K562 (cell line): ENCODE measurements around the gene CTBP2. TPM values are rescaled to one million over a fixed set of nuclear protein-coding genes. Genes with fewer than 3 reads are reported as not detected.

Experiments used
- ATAC-seq: fragments of 200-7000 bp; cut with Tn5 transposase; 3 replicates; pipeline ENCODE4 v1.9.1; 2020; ENCODE audit warnings: moderate library complexity
- BruUV-seq: library from RNA; stranded (reverse); fragments of 400-500 nt; replicated peaks from 2 replicates; lab custom pipeline; 2021; lab: Mats Ljungman, UMichigan
- CTCF ChIA-PET: fragments of 300-600 bp; formaldehyde crosslinking; extraction: SDS; loops from one replicate; lab custom pipeline; 2021; ENCODE audit warnings: low intra/inter-chr PET ratio; lab: Yijun Ruan, JAX
- POLR2A ChIA-PET: fragments of 300-600, 350-650 bp; sonication (Branson Sonifier 250); formaldehyde crosslinking; extraction: SDS; loops from one replicate; lab custom pipeline; 2021; ENCODE audit warnings: antibody characterized with exemption, inconsistent platforms; lab: Yijun Ruan, JAX
- DNase-seq, 4 experiments: peaks; one replicate each; pipeline versions ENCODE4 v3.0.0 to v3.0.0-alpha.2; 2011 to 2018; ENCODE audit warnings: low spot score in 3 of 4, mixed read lengths in 3 of 4; ENCODE audit errors: extremely low read depth in 1 of 4
- FAIRE-seq: peaks from 2 replicates; lab custom pipeline; 2011; peaks lifted over from hg19 to GRCh38; lab: Jason Lieb, UNC
- H2AFZ ChIP-seq: 2 replicates; pipeline ENCODE4 v1.6.0; 2011; ENCODE audit warnings: low read depth, low read length, control low read depth, inconsistent platforms
- H3K27ac ChIP-seq: fragments of 200-600 bp; 3 replicates; pipeline ENCODE4 v1.8.0; 2011; ENCODE audit warnings: low read depth, mild to moderate bottlenecking, control low read depth, inconsistent platforms, low read length, moderate library complexity, mixed read lengths; ENCODE audit errors: extremely low read depth
- H3K27me3 ChIP-seq, 2 experiments: fragments of 300-600 bp in 1 of 2; 2 replicates in 1 of 2; 3 replicates in 1 of 2; pipeline versions ENCODE4 v1.6.0 to v1.8.0; 2011; ENCODE audit warnings: inconsistent platforms in 2 of 2, low read length in 2 of 2, mild to moderate bottlenecking in 1 of 2, mixed read lengths in 1 of 2, moderate library complexity in 1 of 2; ENCODE audit not compliant: control insufficient read depth in 2 of 2, insufficient read depth in 2 of 2
- H3K36me3 ChIP-seq: fragments of 300-600 bp; 3 replicates; pipeline ENCODE4 v1.8.0; 2011; ENCODE audit warnings: mild to moderate bottlenecking, low read length, inconsistent platforms; ENCODE audit not compliant: control insufficient read depth, insufficient read depth
- H3K4me1 ChIP-seq, 2 experiments: fragments of 200-600 bp in 1 of 2; replicated peaks in 1 of 2; 2 replicates in 1 of 2; 3 replicates in 1 of 2; pipeline versions ENCODE4 v1.5.1 to v1.8.0; 2011; ENCODE audit warnings: inconsistent platforms in 2 of 2, low read length in 2 of 2, mild to moderate bottlenecking in 1 of 2, mixed read lengths in 1 of 2, moderate library complexity in 1 of 2; ENCODE audit not compliant: control insufficient read depth in 2 of 2, insufficient read depth in 2 of 2
- H3K4me2 ChIP-seq: 2 replicates; pipeline ENCODE4 v1.6.1; 2011; ENCODE audit warnings: low read length, control low read depth, inconsistent platforms, mixed read lengths; ENCODE audit not compliant: insufficient read depth
- H3K4me3 ChIP-seq: fragments of 200-600 bp; sonication (generic), shearing (Covaris generic); 2 replicates; pipeline ENCODE4 v1.5.1; 2016; ENCODE audit warnings: control low read depth, inconsistent platforms
- H3K79me2 ChIP-seq: fragments of 200-600 bp; 3 replicates; pipeline ENCODE4 v1.8.0; 2011; ENCODE audit warnings: low read length, inconsistent platforms; ENCODE audit not compliant: control insufficient read depth, insufficient read depth
- H3K9ac ChIP-seq, 2 experiments: 2 replicates each; pipeline versions ENCODE4 v1.6.0 to v1.6.1; 2011; ENCODE audit warnings: low read depth in 2 of 2, low read length in 2 of 2, control low read depth in 1 of 2, inconsistent platforms in 1 of 2, mild to moderate bottlenecking in 1 of 2, mixed read lengths in 1 of 2; ENCODE audit not compliant: insufficient read depth in 1 of 2
- H3K9me1 ChIP-seq: one replicate; pipeline ENCODE4 v1.6.0; 2011; ENCODE audit warnings: inconsistent platforms, mild to moderate bottlenecking, low read length, moderate library complexity; ENCODE audit not compliant: control insufficient read depth, insufficient read depth
- H3K9me3 ChIP-seq: replicated peaks from 2 replicates; pipeline ENCODE4 v1.5.1; 2011; ENCODE audit warnings: low read depth, low read length, inconsistent platforms; ENCODE audit not compliant: control insufficient read depth, insufficient read depth
- H4K20me1 ChIP-seq: replicated peaks from 2 replicates; pipeline ENCODE4 v1.6.1; 2011; ENCODE audit warnings: low read length, inconsistent platforms, mixed read lengths; ENCODE audit not compliant: control insufficient read depth, insufficient read depth
- FUS ChIP-seq: fragments of 200-400 bp; formaldehyde crosslinking; optimal IDR thresholded peaks from 2 replicates; pipeline ENCODE3; 2017; ENCODE audit warnings: low read depth, low read length
- GATA2 ChIP-seq: sonication (generic); formaldehyde crosslinking; IDR thresholded peaks from 2 replicates; pipeline ENCODE4 v1.4.0; 2020; ENCODE audit warnings: mild to moderate bottlenecking, missing genetic modification reagents
- LARP7 ChIP-seq: fragments of 450-650 bp; IDR thresholded peaks from 2 replicates; pipeline ENCODE4 v1.6.1; 2016
- MAFK ChIP-seq: IDR thresholded peaks from 2 replicates; pipeline ENCODE4 v1.6.1; 2011; ENCODE audit warnings: low read length, improper control_type of control experiment
- USF1 ChIP-seq: sonication (generic); formaldehyde crosslinking; IDR thresholded peaks from 2 replicates; pipeline ENCODE4 v1.9.0; 2022; ENCODE audit warnings: mild to moderate bottlenecking, missing genetic modification reagents
- ZC3H11A ChIP-seq: IDR thresholded peaks from 2 replicates; pipeline ENCODE4 v1.6.1; 2012; ENCODE audit warnings: low read depth, low read length, improper control_type of control experiment
- WGBS: fragments of 100-300 bp; shearing (Covaris generic); methylation state at CpG from one replicate; pipeline ENCODE4 v1.1.6; 2016; ENCODE audit warnings: low coverage, mixed read lengths; ENCODE audit not compliant: insufficient coverage; ENCODE audit errors: missing lambda C conversion rate; 5-methylcytosine and 5-hydroxymethylcytosine counted together
- in situ Hi-C: fragments of 300-500 bp; cut with MboI; formaldehyde crosslinking; loops from 4 replicates; pipeline ENCODE4 v1.15.0; 2018; ENCODE audit warnings: inconsistent platforms, mixed read lengths
- intact Hi-C: fragments of 100-400 bp; cut with micrococcal nuclease; formaldehyde crosslinking; loops from 2 replicates; pipeline ENCODE4 v1.14.2; 2022
- polyA plus RNA-seq, 8 experiments: library from polyadenylated mRNA; depleted of rRNA in 4 of 8; stranded (reverse) in 5 of 8; unstranded in 3 of 8; fragments of >200 nt; fragmentation: Nextera tagmentation in 2 of 8; fragmentation: Illumina TruSeq in 1 of 8; extraction: Ambion mirVana in 2 of 8; extraction: Trizol in 1 of 8; gene quantifications; 2 replicates each; pipeline versions ENCODE4 v1.2.1 to v1.2.3, GENCODE V29; 2011 to 2014; ENCODE audit warnings: inconsistent platforms in 1 of 8, missing spikeins in 1 of 8
- total RNA-seq, 7 experiments: library from RNA; depleted of rRNA in 6 of 7; stranded (reverse); fragments of >200 nt in 6 of 7; fragmentation: Illumina TruSeq in 2 of 7; extraction: Trizol in 2 of 7; gene quantifications; 2 replicates each; pipeline versions ENCODE4 v1.2.1 to v1.2.3, GENCODE V29; 2011 to 2021; ENCODE audit warnings: low replicate concordance in 1 of 7

The CTBP2 gene
- total and polyA plus RNA-seq, 9 of the 15 experiments (the other 6 are each of a cell fraction or from before 2014, with no cell fraction given): 1.3 to 8.8 (median 5.1) TPM

DNA sequence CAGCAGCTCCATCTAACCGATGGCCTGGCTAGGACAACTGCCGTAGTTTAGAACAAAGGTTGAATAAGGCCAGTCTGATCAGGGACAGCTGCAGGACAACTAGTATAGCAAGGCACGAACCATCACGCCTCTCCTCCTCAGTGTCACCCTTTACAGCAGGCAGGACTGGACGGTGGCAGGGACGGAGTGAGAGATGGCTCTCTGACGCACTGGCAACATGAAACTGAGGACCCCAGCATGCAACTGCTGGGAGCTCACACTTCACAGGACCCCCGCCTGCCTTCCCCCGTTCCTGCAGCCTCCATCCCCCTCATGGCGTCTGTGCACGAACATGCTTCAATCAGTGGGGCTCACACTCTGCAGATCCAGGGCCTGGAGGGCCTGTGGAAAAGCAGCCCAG is 164.8 kb downstream of the CTBP2 start:
- Histone ChIP-seq H3K4me1 (no peaks in the 10 kb centered on the region), H3K9me3 (no peaks in the 10 kb centered on the region), H3K36me3 (no peaks in the 10 kb centered on the region), H3K4me2 (no peak overlapping the region), H2AFZ (no peak overlapping the region), H4K20me1 (no peaks in the 10 kb centered on the region), H3K9ac (no peak overlapping the region), H3K79me2 (no peaks in the 10 kb centered on the region), H3K4me3 (no peak overlapping the region), H3K27me3 (no peaks in the 10 kb centered on the region), H3K9me1 (no peaks in the 10 kb centered on the region), H3K27ac (no peak overlapping the region)
- WGBS: no CpG with 5 or more reads among the region's 11 CpGs
- ATAC-seq (no peak), DNase-seq (no peak), FAIRE-seq (no peak)
- intact Hi-C loops: no loop called here
- no TSS peak for BruUV-seq
- CTCF ChIA-PET: no interaction called here
- POLR2A ChIA-PET: no interaction called here
- no peak for TF ChIP-seq FUS
- no peak for TF ChIP-seq USF1
- TF ChIP-seq LARP7: no peak
- TF ChIP-seq ZC3H11A: no peak
- no peak for TF ChIP-seq GATA2
- no peak for TF ChIP-seq MAFK
- in situ Hi-C loops: no loop called here
